Gastroesophageal sphincter (tissue), 4 donors: Measurements from ENCODE around the gene MICAL3. TPM values are rescaled to one million over a fixed set of nuclear protein-coding genes. Genes with fewer than 3 reads are reported as not detected.
"Not testable (repeated sequence)": the region's sequence is repeated elsewhere in the genome, so short reads cannot be mapped to it uniquely, and the experiment has no call there.

Experiments used
- ATAC-seq: fragments of 150-250 bp; one replicate; pipeline ENCODE4 v1.9.1; 2016; ENCODE audit warnings: mild to moderate bottlenecking, moderate library complexity
- H3K27ac ChIP-seq, 4 donors: fragments of 200-600 bp; sonication (generic) in 3 of 4; 1 replicate in 3 of 4; 2 replicates in 1 of 4; pipeline ENCODE4 v1.5.1; 2016 to 2019
- H3K27me3 ChIP-seq: fragments of 200-600 bp; sonication (generic); one replicate; pipeline ENCODE4 v1.5.1; 2019
- H3K36me3 ChIP-seq, 2 donors: fragments of 200-600 bp; sonication (generic); one replicate each; pipeline ENCODE4 v1.5.1; 2019; ENCODE audit warnings: control low read depth in 1 of 2
- H3K4me1 ChIP-seq, 3 donors: fragments of 200-600 bp; sonication (generic); 1 replicate in 2 of 3; 2 replicates in 1 of 3; pipeline ENCODE4 v1.5.1; 2016 to 2019; ENCODE audit warnings: control low read depth in 2 of 3
- H3K4me3 ChIP-seq, 2 donors: fragments of 200-600 bp; sonication (generic); one replicate each; pipeline ENCODE4 v1.5.1; 2019; ENCODE audit warnings: mild to moderate bottlenecking in 1 of 2, moderate library complexity in 1 of 2
- H3K9me3 ChIP-seq, 3 donors: fragments of 200-600 bp; sonication (generic); one replicate each; pipeline ENCODE4 v1.5.1; 2017 to 2019; ENCODE audit warnings: control low read depth in 2 of 3
- CTCF ChIP-seq, 4 experiments: fragments of 200-600 bp in 2 of 4; fragments of 450-650 bp in 2 of 4; sonication (generic) in 1 of 4; IDR thresholded peaks; one replicate each; pipeline ENCODE4 v1.5.1; 2017 to 2019; ENCODE audit warnings: antibody characterized with exemption in 4 of 4, mild to moderate bottlenecking in 2 of 4, moderate library complexity in 2 of 4
- EP300 ChIP-seq: sonication (generic); formaldehyde crosslinking; IDR thresholded peaks from one replicate; pipeline ENCODE4 v1.6.1; 2017; ENCODE audit warnings: antibody characterized with exemption, mild to moderate bottlenecking
- POLR2A ChIP-seq, 2 donors: fragments of 450-650 bp; IDR thresholded peaks; one replicate each; pipeline ENCODE4 v1.6.1; 2017; ENCODE audit warnings: antibody characterized with exemption in 2 of 2, mild to moderate bottlenecking in 2 of 2, moderate library complexity in 1 of 2
- POLR2AphosphoS5 ChIP-seq: sonication (generic); formaldehyde crosslinking; IDR thresholded peaks from one replicate; pipeline ENCODE4 v1.6.1; 2017; ENCODE audit warnings: antibody characterized with exemption
- WGBS, 2 donors: methylation state at CpG; one replicate each; pipeline ENCODE4 v1.1.5; 2018; ENCODE audit warnings: low coverage in 1 of 2; 5-methylcytosine and 5-hydroxymethylcytosine counted together
- total RNA-seq, 4 donors: library from RNA; depleted of rRNA; stranded (reverse); fragments of >200 nt; gene quantifications; one replicate each; pipeline ENCODE4 v1.1.0, GENCODE V29; 2016

Gene MICAL3
- total RNA-seq, 4 donors from 2014 or later = 37.3 to 120 (median 51.5) TPM

- no peak overlapping the region for H3K4me3 ChIP-seq
- ATAC-seq = no peak
- H3K4me1 ChIP-seq = peaks cover 0 to 80% (median 8%) of the 10 kb centered on the region in 3 donors
- no peaks in the 10 kb centered on the region for H3K36me3 ChIP-seq
- TF ChIP-seq POLR2A (IDR thresholded peaks at IDR 0.05) (no peak), CTCF (IDR thresholded peaks at IDR 0.05) (no peak), POLR2AphosphoS5 (no peak), EP300 (no peak)
- 81 to 87% methylated on average over 3 to 16 of the region's 16 CpGs for WGBS, 2 donors
- H3K27ac ChIP-seq = peak overlapping the region in 2 of 4 donors; percentile 2 to 11
- no peaks in the 10 kb centered on the region for H3K9me3 ChIP-seq
- H3K27me3 ChIP-seq = no peaks in the 10 kb centered on the region
Measured at GRCh38 chr22:17988800-17989513, 35.4 kb downstream of the MICAL3 start.

GRCh38 chr22:17985606-17986005 lies 38.8 kb downstream of the MICAL3 start:
- TF ChIP-seq EP300 (no peak), POLR2AphosphoS5 (no peak)
- H3K4me3 ChIP-seq = no peak overlapping the region
- WGBS, 2 donors = 78 to 80% methylated on average over 5 of the region's 5 CpGs
- H3K27me3 ChIP-seq = no peaks in the 10 kb centered on the region
- H3K36me3 ChIP-seq = no peaks in the 10 kb centered on the region
- no peaks in the 10 kb centered on the region for H3K9me3 ChIP-seq
- H3K27ac ChIP-seq = peak overlapping the region in 1 of 4 donors; percentile 0
- peaks cover 0 to 69% (median 8%) of the 10 kb centered on the region in 3 donors for H3K4me1 ChIP-seq
- no peak for ATAC-seq

- WGBS, 2 donors = 40 to 59% methylated on average over 2 to 11 of the region's 11 CpGs
- ATAC-seq, H3K4me3 ChIP-seq, H3K36me3 ChIP-seq, H3K9me3 ChIP-seq, H3K27me3 ChIP-seq: not testable (repeated sequence)
- peak overlapping the region in 1 of 4 donors; percentile 0 for H3K27ac ChIP-seq
- H3K4me1 ChIP-seq = peaks cover 0 to 69% (median 13%) of the 10 kb centered on the region in 3 donors
Measured at GRCh38 chr22:17985071-17985470, 39.3 kb downstream of the MICAL3 start.

GRCh38 chr22:17984114-17984513 lies 40.2 kb downstream of the MICAL3 start:
- Histone ChIP-seq H3K9me3 (no peaks in the 10 kb centered on the region), H3K4me3 (no peak overlapping the region), H3K27ac (no peak overlapping the region), H3K4me1 (peaks cover 0 to 67% (median 15%) of the 10 kb centered on the region in 3 donors), H3K36me3 (no peaks in the 10 kb centered on the region), H3K27me3 (no peaks in the 10 kb centered on the region)
- 60 to 92% methylated on average over 1 to 5 of the region's 8 CpGs for WGBS, 2 donors
- no peak for ATAC-seq
- TF ChIP-seq CTCF (IDR thresholded peaks at IDR 0.05) (no peak), POLR2A (IDR thresholded peaks at IDR 0.05) (no peak), POLR2AphosphoS5 (no peak), EP300 (no peak)

GRCh38 chr22:17982572-17983141 lies 41.7 kb downstream of the MICAL3 start:
- ATAC-seq = no peak
- Histone ChIP-seq H3K27ac (peak overlapping the region in 1 of 4 donors; percentile 12), H3K4me3 (no peak overlapping the region), H3K4me1 (peaks cover 0 to 53% (median 11%) of the 10 kb centered on the region in 3 donors), H3K9me3 (no peaks in the 10 kb centered on the region), H3K27me3 (no peaks in the 10 kb centered on the region), H3K36me3 (no peaks in the 10 kb centered on the region)
- no peak for TF ChIP-seq POLR2AphosphoS5
- 69 to 79% methylated on average over 4 to 7 of the region's 7 CpGs for WGBS, 2 donors

GRCh38 chr22:17981497-17981896 lies 42.9 kb downstream of the MICAL3 start:
- 84% methylated on average over 3 to 5 of the region's 6 CpGs for WGBS, 2 donors
- Histone ChIP-seq H3K9me3 (no peaks in the 10 kb centered on the region), H3K4me1 (peaks cover 0 to 52% (median 11%) of the 10 kb centered on the region in 3 donors), H3K36me3 (no peaks in the 10 kb centered on the region), H3K27ac (no peak overlapping the region), H3K4me3 (no peak overlapping the region), H3K27me3 (no peaks in the 10 kb centered on the region)
- TF ChIP-seq EP300 = no peak
- no peak for TF ChIP-seq CTCF (IDR thresholded peaks at IDR 0.05)
- TF ChIP-seq POLR2A (IDR thresholded peaks at IDR 0.05) = no peak
- TF ChIP-seq POLR2AphosphoS5 = no peak
- no peak for ATAC-seq
